ENCODE measurements around the gene APBA2. TPM values are rescaled to one million over a fixed set of nuclear protein-coding genes. Genes with fewer than 3 reads are reported as not detected.

Gene APBA2
- total RNA-seq, 1 donor: 7.5 TPM

- no peak for DNase-seq (ENCODE audit: low read depth in 2 of 3, low spot score in 2 of 3)
Observed at GRCh38 chr15:28914046-28914445, 28.3 kb downstream of the APBA2 start.

GRCh38 chr15:28914483-28915023, 28.8 kb downstream of the APBA2 start:
- no peak for DNase-seq (ENCODE audit: low read depth in 2 of 3, low spot score in 2 of 3)

GRCh38 chr15:28915041-28915810, 29.5 kb downstream of the APBA2 start:
- DNase-seq (ENCODE audit: low read depth in 2 of 3, low spot score in 2 of 3): no peak

- DNase-seq (ENCODE audit: low read depth in 2 of 3, low spot score in 2 of 3): no peak
Observed at GRCh38 chr15:28915935-28916334, 30.2 kb downstream of the APBA2 start.

- no peak for DNase-seq (ENCODE audit: low read depth in 2 of 3, low spot score in 2 of 3)
Observed at GRCh38 chr15:28917791-28918140, 32.0 kb downstream of the APBA2 start.

- DNase-seq (ENCODE audit: low read depth in 2 of 3, low spot score in 2 of 3): no peak
Observed at GRCh38 chr15:28918141-28918983, 32.6 kb downstream of the APBA2 start.

GRCh38 chr15:28919201-28919635, 33.4 kb downstream of the APBA2 start:
- DNase-seq (ENCODE audit: low read depth in 2 of 3, low spot score in 2 of 3): no peak

GRCh38 chr15:28919679-28920655, 34.2 kb downstream of the APBA2 start:
- no peak for DNase-seq (ENCODE audit: low read depth in 2 of 3, low spot score in 2 of 3)

GRCh38 chr15:28920781-28921331, 35.1 kb downstream of the APBA2 start:
- DNase-seq (ENCODE audit: low read depth in 2 of 3, low spot score in 2 of 3): no peak

- no peak for DNase-seq (ENCODE audit: low read depth in 2 of 3, low spot score in 2 of 3)
Observed at GRCh38 chr15:28921336-28921735, 35.6 kb downstream of the APBA2 start.

- DNase-seq (ENCODE audit: low read depth in 2 of 3, low spot score in 2 of 3): no peak
Observed at GRCh38 chr15:28921919-28922706, 36.3 kb downstream of the APBA2 start.

GRCh38 chr15:28922707-28923012, 36.9 kb downstream of the APBA2 start:
- DNase-seq (ENCODE audit: low read depth in 2 of 3, low spot score in 2 of 3): no peak

GRCh38 chr15:28923726-28924280, 38.0 kb downstream of the APBA2 start:
- DNase-seq (ENCODE audit: low read depth in 2 of 3, low spot score in 2 of 3): no peak

GRCh38 chr15:28927043-28927442, 41.3 kb downstream of the APBA2 start:
- DNase-seq (ENCODE audit: low read depth in 2 of 3, low spot score in 2 of 3): no peak

GRCh38 chr15:28929200-28929599, 43.4 kb downstream of the APBA2 start:
- no peak for DNase-seq (ENCODE audit: low read depth in 2 of 3, low spot score in 2 of 3)

- DNase-seq (ENCODE audit: low read depth in 2 of 3, low spot score in 2 of 3): no peak
Observed at GRCh38 chr15:28930011-28930410, 44.2 kb downstream of the APBA2 start.

GRCh38 chr15:28930476-28931291, 44.9 kb downstream of the APBA2 start:
- DNase-seq (ENCODE audit: low read depth in 2 of 3, low spot score in 2 of 3): no peak

GRCh38 chr15:28931828-28932227, 46.1 kb downstream of the APBA2 start:
- DNase-seq (ENCODE audit: low read depth in 2 of 3, low spot score in 2 of 3): no peak

Data from hematopoietic multipotent progenitor cell (in vitro differentiated cells).